ENCODE results near the gene PFDN1. TPM values are rescaled to one million over a fixed set of nuclear protein-coding genes. Genes with fewer than 3 reads are reported as not detected.
A peak's percentile ranks its signal among the peaks of the same experiment; 100 is the strongest.

The PFDN1 gene
- total RNA-seq, 1 experiment from 2014 or later, result 48.9 TPM

GRCh38 chr5:140219068-140219991, 83.6 kb downstream of the PFDN1 start:
- intact Hi-C loops (cut with micrococcal nuclease), result no loop called here
- H3K9me3 ChIP-seq (ENCODE audit: control insufficient read depth in 1 of 2, insufficient read depth in 1 of 2, low read depth in 1 of 2, low read length in 2 of 2), result no peaks in the 10 kb centered on the region
- RAD21 ChIA-PET (ENCODE audit: low non-redundant PET in 1 of 2, low total read pairs in 2 of 2, uncharacterized antibody in 2 of 2, unreplicated experiment in 2 of 2), result no interaction called here
- H3K79me2 ChIP-seq (ENCODE audit: insufficient read depth, low read length), result peaks cover 4% of the 10 kb centered on the region; the same call in 1 of the 2 replicates
- POLR2A ChIA-PET, result no interaction called here
- H3K9me2 ChIP-seq (ENCODE audit: insufficient read depth), result no peaks in the 10 kb centered on the region
- no TSS peak for BruUV-seq (replicated peaks)
- H3K4me2 ChIP-seq (ENCODE audit: low read length), result peak overlapping the region; percentile 73
- no peak overlapping the region for H2AFZ ChIP-seq (ENCODE audit: low read depth, low read length, poor library complexity, severe bottlenecking)
- TF ChIP-seq MAX (IDR thresholded peaks at IDR 0.05), result no peak
- TF ChIP-seq JUND (IDR thresholded peaks at IDR 0.05), result no peak
- DNase-seq (ENCODE audit: low read depth, low spot score) (no peak), ATAC-seq (no peak)
- H3K4me1 ChIP-seq (ENCODE audit: control insufficient read depth in 1 of 2, insufficient read depth in 2 of 2, low read length in 2 of 2), result peaks cover 82 to 89% of the 10 kb centered on the region in 2 experiments
- no peaks in the 10 kb centered on the region for H4K20me1 ChIP-seq (ENCODE audit: insufficient read depth)
- H3K4me3 ChIP-seq (replicated peaks in 1 of 2; ENCODE audit: low read depth in 1 of 2, low read length in 2 of 2), result peak overlapping the region in 1 of 2 experiments; percentile 45; a peak in 2 of 4 replicates
- H3K27me3 ChIP-seq (ENCODE audit: insufficient read depth, low read length), result no peaks in the 10 kb centered on the region
- H3K27ac ChIP-seq (ENCODE audit: low read depth, low read length), result peak overlapping the region; percentile 87
- CTCF ChIA-PET, result no interaction called here
- no peaks in the 10 kb centered on the region for H3K36me3 ChIP-seq (ENCODE audit: control insufficient read depth in 1 of 2, insufficient read depth in 2 of 2, low read length in 2 of 2)
- H3K9ac ChIP-seq (ENCODE audit: low read length), result peak overlapping the region; percentile 43; the same call in 1 of the 2 replicates

- Histone ChIP-seq H3K27me3 (ENCODE audit: insufficient read depth, low read length) (no peaks in the 10 kb centered on the region), H2AFZ (ENCODE audit: low read depth, low read length, poor library complexity, severe bottlenecking) (no peak overlapping the region), H3K36me3 (ENCODE audit: control insufficient read depth in 1 of 2, insufficient read depth in 2 of 2, low read length in 2 of 2) (no peaks in the 10 kb centered on the region), H3K9me3 (ENCODE audit: control insufficient read depth in 1 of 2, insufficient read depth in 1 of 2, low read depth in 1 of 2, low read length in 2 of 2) (no peaks in the 10 kb centered on the region), H4K20me1 (ENCODE audit: insufficient read depth) (no peaks in the 10 kb centered on the region), H3K79me2 (ENCODE audit: insufficient read depth, low read length) (no peaks in the 10 kb centered on the region; the same call in 1 of the 2 replicates), H3K9me2 (ENCODE audit: insufficient read depth) (no peaks in the 10 kb centered on the region), H3K9ac (ENCODE audit: low read length) (no peak overlapping the region), H3K4me3 (replicated peaks in 1 of 2; ENCODE audit: low read depth in 1 of 2, low read length in 2 of 2) (no peak overlapping the region), H3K27ac (ENCODE audit: low read depth, low read length) (no peak overlapping the region), H3K4me2 (ENCODE audit: low read length) (no peak overlapping the region), H3K4me1 (ENCODE audit: control insufficient read depth in 1 of 2, insufficient read depth in 2 of 2, low read length in 2 of 2) (peaks cover 67 to 71% of the 10 kb centered on the region in 2 experiments)
- BruUV-seq (replicated peaks), result no TSS peak
- ChIA-PET CTCF (no interaction called here), POLR2A (no interaction called here), RAD21 (ENCODE audit: low non-redundant PET in 1 of 2, low total read pairs in 2 of 2, uncharacterized antibody in 2 of 2, unreplicated experiment in 2 of 2) (no interaction called here)
- intact Hi-C loops (cut with micrococcal nuclease), result no loop called here
- no peak for DNase-seq (ENCODE audit: low read depth, low spot score)
- no peak for ATAC-seq
- TF ChIP-seq SIN3A (IDR thresholded peaks at IDR 0.05; ENCODE audit: low read depth) (no peak), RAD21 (IDR thresholded peaks at IDR 0.05; ENCODE audit: low read depth) (no peak), JUND (IDR thresholded peaks at IDR 0.05) (no peak), TCF7L2 (IDR thresholded peaks at IDR 0.05; ENCODE audit: borderline replicate concordance, extremely low read depth, insufficient read depth, insufficient read length) (no peak), ZFX (IDR thresholded peaks at IDR 0.05) (no peak), SRF (IDR thresholded peaks at IDR 0.05; ENCODE audit: low read depth) (no peak), EZH2phosphoT487 (IDR thresholded peaks at IDR 0.05; ENCODE audit: borderline replicate concordance) (no peak), CTCF (IDR thresholded peaks at IDR 0.05 in 2 of 3, conservative IDR thresholded peaks at IDR 0.05 in 1 of 3; ENCODE audit: borderline replicate concordance in 1 of 3, insufficient read depth in 1 of 3, low read depth in 2 of 3, low read length in 2 of 3) (no peak), CEBPB (IDR thresholded peaks at IDR 0.05; ENCODE audit: low read depth) (no peak)
Measured at GRCh38 chr5:140217299-140218026, 85.4 kb downstream of the PFDN1 start.
